Osteocyte (in vitro differentiated cells): ENCODE measurements around the gene CNR2. TPM values are rescaled to one million over a fixed set of nuclear protein-coding genes. Genes with fewer than 3 reads are reported as not detected.
"Not testable (repeated sequence)": the region's sequence is repeated elsewhere in the genome, so short reads cannot be mapped to it uniquely, and the experiment has no call there.

Experiments
- DNase-seq: peaks from one replicate; pipeline ENCODE4 v3.0.0; 2021; ENCODE audit warnings: mixed read lengths; ENCODE audit not compliant: unreplicated experiment; ENCODE audit errors: extremely low spot score
- H3K27ac Mint-ChIP-seq: one replicate; pipeline ENCODE4 v1.8.0; 2021; ENCODE audit warnings: mild to moderate bottlenecking, mixed read lengths; ENCODE audit not compliant: unreplicated experiment
- H3K27me3 Mint-ChIP-seq: one replicate; pipeline ENCODE4 v1.8.0; 2021; ENCODE audit warnings: mixed read lengths; ENCODE audit not compliant: unreplicated experiment
- H3K36me3 Mint-ChIP-seq: one replicate; pipeline ENCODE4 v1.8.0; 2021; ENCODE audit warnings: mixed read lengths; ENCODE audit not compliant: unreplicated experiment
- H3K4me1 Mint-ChIP-seq: one replicate; pipeline ENCODE4 v1.8.0; 2021; ENCODE audit warnings: mixed read lengths; ENCODE audit not compliant: unreplicated experiment
- H3K4me3 Mint-ChIP-seq: one replicate; pipeline ENCODE4 v1.8.0; 2021; ENCODE audit warnings: mild to moderate bottlenecking, moderate library complexity, mixed read lengths; ENCODE audit not compliant: unreplicated experiment
- H3K9me3 Mint-ChIP-seq: one replicate; pipeline ENCODE4 v1.8.0; 2021; ENCODE audit warnings: mixed read lengths; ENCODE audit not compliant: unreplicated experiment
- long read RNA-seq: library from polyadenylated mRNA; unstranded; transcript quantifications from one replicate; pipeline ENCODE4 v2.0.0, GENCODE V29; 2021
- total RNA-seq: library from RNA; stranded (reverse); gene quantifications from 2 replicates; pipeline ENCODE4 v1.2.1, GENCODE V29; 2021
- TF ChIP-seq, protein P1 (sequence below): fragments of 200-600 bp; sonication (generic); IDR thresholded peaks from 2 replicates; pipeline ENCODE4 v1.5.0; 2021; ENCODE audit warnings: antibody characterized with exemption, mild to moderate bottlenecking, moderate library complexity

The CNR2 gene
- not detected in 2 replicates for total RNA-seq
- long read RNA-seq: 0 reads

DNA sequence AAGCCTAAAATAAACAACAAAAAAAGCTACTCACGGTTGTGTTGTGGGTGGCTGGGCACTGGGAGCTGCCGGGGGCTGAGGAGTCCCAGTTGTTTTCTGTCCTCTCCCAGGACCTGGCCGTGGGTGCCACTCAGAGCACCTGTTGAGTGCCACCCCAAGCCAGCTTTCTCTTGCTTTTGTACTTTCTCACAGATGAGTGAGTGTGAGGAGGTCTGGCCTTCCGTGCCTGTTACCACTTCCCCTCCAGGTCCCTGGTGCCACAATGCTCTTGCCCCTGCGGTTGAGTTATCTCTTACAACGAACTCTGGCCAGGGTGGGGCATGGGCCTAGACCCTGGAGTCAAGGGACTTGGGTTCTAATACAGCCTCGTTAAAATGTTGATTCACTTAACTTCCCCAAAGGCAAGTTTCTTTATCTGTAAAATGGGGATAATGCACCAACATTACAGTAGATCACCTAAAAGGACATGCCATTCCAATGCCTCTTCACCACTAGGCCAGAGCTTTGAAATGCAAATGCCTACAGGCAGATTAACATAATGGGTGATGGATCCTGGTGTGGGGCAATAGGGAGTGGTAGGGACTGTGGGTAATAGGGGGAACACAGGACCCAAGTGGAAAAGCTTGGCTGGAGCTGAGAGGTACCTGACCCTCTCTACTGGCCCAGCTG lies at the start of gene CNR2:
CNR2 (minus strand) TSS at position 151 of the 669 bp plus-strand sequence. CDS start 37,745 bp downstream, outside the sequence.
- peaks cover 21% of the 10 kb centered on the region for H3K27me3 Mint-ChIP-seq

GRCh38 chr1:23960291-23961020 lies 47.3 kb upstream of the CNR2 start:
- H3K27me3 Mint-ChIP-seq: no peaks in the 10 kb centered on the region
- H3K36me3 Mint-ChIP-seq: peaks cover 27% of the 10 kb centered on the region
- TF ChIP-seq, protein P1, sequence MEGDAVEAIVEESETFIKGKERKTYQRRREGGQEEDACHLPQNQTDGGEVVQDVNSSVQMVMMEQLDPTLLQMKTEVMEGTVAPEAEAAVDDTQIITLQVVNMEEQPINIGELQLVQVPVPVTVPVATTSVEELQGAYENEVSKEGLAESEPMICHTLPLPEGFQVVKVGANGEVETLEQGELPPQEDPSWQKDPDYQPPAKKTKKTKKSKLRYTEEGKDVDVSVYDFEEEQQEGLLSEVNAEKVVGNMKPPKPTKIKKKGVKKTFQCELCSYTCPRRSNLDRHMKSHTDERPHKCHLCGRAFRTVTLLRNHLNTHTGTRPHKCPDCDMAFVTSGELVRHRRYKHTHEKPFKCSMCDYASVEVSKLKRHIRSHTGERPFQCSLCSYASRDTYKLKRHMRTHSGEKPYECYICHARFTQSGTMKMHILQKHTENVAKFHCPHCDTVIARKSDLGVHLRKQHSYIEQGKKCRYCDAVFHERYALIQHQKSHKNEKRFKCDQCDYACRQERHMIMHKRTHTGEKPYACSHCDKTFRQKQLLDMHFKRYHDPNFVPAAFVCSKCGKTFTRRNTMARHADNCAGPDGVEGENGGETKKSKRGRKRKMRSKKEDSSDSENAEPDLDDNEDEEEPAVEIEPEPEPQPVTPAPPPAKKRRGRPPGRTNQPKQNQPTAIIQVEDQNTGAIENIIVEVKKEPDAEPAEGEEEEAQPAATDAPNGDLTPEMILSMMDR: no peak
- H3K4me3 Mint-ChIP-seq: peak overlapping the region; percentile 99
- H3K27ac Mint-ChIP-seq: peak overlapping the region; percentile 100
- H3K9me3 Mint-ChIP-seq: no peaks in the 10 kb centered on the region
- DNase-seq: no peak
- peaks cover 29% of the 10 kb centered on the region for H3K4me1 Mint-ChIP-seq

More for the DNA sequence above, at the start of gene CNR2:
- H3K36me3 Mint-ChIP-seq: no peaks in the 10 kb centered on the region
- H3K4me1 Mint-ChIP-seq: no peaks in the 10 kb centered on the region
- TF ChIP-seq, protein P1: no peak
- no peak within 1 kb of the TSS for H3K4me3 Mint-ChIP-seq
- no peak for DNase-seq
- H3K27ac Mint-ChIP-seq: no peak within 1 kb of the TSS
- no peaks in the 10 kb centered on the region for H3K9me3 Mint-ChIP-seq

GRCh38 chr1:23959461-23960290 lies 46.5 kb upstream of the CNR2 start, which contains the start of gene PNRC2:
PNRC2 (plus strand) TSS chr1:23959828; CDS start chr1:23961458, 1,630 bp downstream.
- Mint-ChIP-seq H3K9me3 (no peaks in the 10 kb centered on the region), H3K4me1 (peaks cover 33% of the 10 kb centered on the region), H3K4me3 (peak within 1 kb of the TSS; percentile 99), H3K36me3 (peaks cover 27% of the 10 kb centered on the region), H3K27ac (peak within 1 kb of the TSS; percentile 100), H3K27me3 (no peaks in the 10 kb centered on the region)
- TF ChIP-seq, protein P1: no peak
- peak; percentile 99 for DNase-seq

DNA sequence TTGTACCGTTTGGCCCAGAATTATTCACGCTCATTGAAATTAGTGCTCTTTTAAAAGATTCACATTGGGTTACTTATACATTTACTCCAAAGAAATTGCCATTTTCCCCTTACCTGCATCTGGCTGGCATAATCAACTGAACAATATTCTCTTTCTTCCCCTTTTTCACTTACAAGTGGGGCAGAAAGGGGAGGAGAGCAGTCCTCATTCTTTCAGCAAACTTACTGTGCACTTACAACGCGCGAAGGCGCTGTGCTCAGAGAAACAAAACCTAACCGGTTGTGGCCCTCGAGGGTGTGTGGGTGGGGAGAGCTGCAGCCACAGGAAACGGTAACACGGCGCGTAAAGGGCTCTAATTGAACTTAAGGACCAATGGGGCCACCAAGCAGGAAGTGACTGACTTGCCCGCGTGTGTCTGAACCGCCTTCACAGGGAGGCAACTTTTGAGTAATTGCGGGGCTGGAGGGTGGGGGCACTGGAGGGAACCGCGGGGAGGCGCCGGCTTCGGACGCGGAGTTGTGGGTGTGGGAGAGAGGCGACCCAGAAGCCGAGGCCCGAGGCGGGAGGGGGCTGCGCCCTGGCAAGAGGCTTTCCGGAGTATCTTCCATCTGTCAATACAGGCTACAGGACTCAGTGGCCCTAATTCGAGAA lies 45.8 kb upstream of the CNR2 start:
- no peaks in the 10 kb centered on the region for H3K9me3 Mint-ChIP-seq
- H3K4me1 Mint-ChIP-seq: peaks cover 34% of the 10 kb centered on the region
- peak overlapping the region; percentile 99 for H3K4me3 Mint-ChIP-seq
- no peaks in the 10 kb centered on the region for H3K27me3 Mint-ChIP-seq
- H3K36me3 Mint-ChIP-seq: peaks cover 25% of the 10 kb centered on the region
- peak; percentile 89 for DNase-seq
- H3K27ac Mint-ChIP-seq: peak overlapping the region; percentile 100
- TF ChIP-seq, protein P1: peak; percentile 59

DNA sequence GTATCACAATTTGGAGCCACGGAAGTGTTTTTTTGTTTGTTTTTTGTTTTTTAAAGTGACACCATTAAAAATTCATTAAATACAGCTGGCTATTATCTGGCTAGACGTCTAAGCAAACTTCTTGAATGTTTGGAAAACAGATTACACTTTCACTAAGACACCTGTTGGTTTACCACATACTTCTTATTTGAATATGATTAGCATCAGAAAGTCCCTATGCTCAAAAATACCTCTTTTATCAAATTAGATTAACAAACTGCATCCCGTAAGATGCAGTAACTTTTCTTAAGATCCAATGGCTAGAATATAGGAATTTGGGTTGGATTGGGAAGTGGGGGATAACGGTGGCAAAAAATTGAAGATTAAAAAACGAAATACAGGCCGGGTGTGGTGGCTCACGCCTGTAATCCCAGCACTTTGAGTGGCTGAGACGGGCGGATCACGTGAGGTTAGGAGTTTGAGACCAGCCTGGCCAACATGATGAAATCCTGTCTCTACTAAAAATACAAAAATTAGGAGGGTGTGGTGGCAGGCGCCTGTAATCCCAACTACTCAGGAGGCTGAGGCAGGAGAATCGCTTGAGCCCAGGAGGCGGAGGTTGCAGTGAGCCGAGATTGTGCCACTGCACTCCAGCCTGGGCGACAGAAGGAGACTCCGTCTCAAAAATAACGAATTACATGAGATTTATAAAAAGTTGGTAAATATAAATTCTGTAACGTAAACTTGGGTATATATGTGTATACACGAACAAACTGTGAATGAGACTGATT lies 45.1 kb upstream of the CNR2 start:
- H3K27me3 Mint-ChIP-seq, H3K9me3 Mint-ChIP-seq, DNase-seq: not testable (repeated sequence)
- Mint-ChIP-seq H3K4me1 (peaks cover 33% of the 10 kb centered on the region), H3K36me3 (peaks cover 19% of the 10 kb centered on the region), H3K27ac (peak overlapping the region; percentile 100), H3K4me3 (peak overlapping the region; percentile 99)
